Activated CD4-positive, CD25-positive, alpha-beta regulatory T cell (primary cell): ENCODE measurements around the gene TMPRSS11F.

Experiments
- DNase-seq, 4 experiments: peaks; one replicate each; lab custom pipeline; 2025; lab: John Stamatoyannopoulos, UW

The TMPRSS11F gene

GRCh38 chr4:68077301-68077700 lies 52.4 kb downstream of the TMPRSS11F start:
- DNase-seq = no peak

GRCh38 chr4:68076194-68076593 lies 53.5 kb downstream of the TMPRSS11F start:
- no peak for DNase-seq

- no peak for DNase-seq
Measured at GRCh38 chr4:68074397-68074796, 55.3 kb downstream of the TMPRSS11F start.

GRCh38 chr4:68070302-68070701 lies 59.4 kb downstream of the TMPRSS11F start:
- no peak for DNase-seq

GRCh38 chr4:68062501-68062900 lies 67.2 kb downstream of the TMPRSS11F start:
- DNase-seq = no peak

- no peak for DNase-seq
Measured at GRCh38 chr4:68038272-68038671, 91.4 kb downstream of the TMPRSS11F start.

GRCh38 chr4:68021185-68021584 lies 108.5 kb downstream of the TMPRSS11F start:
- no peak for DNase-seq

GRCh38 chr4:68011684-68012083 lies 118.0 kb downstream of the TMPRSS11F start:
- no peak for DNase-seq
